K562 (cell line): Measurements from ENCODE around the gene NFE2. TPM values are rescaled to one million over a fixed set of nuclear protein-coding genes. Genes with fewer than 3 reads are reported as not detected.

Source experiments
- ATAC-seq: fragments of 200-7000 bp; cut with Tn5 transposase; 3 replicates; pipeline ENCODE4 v1.9.1; 2020; ENCODE audit warnings: moderate library complexity
- BruUV-seq: library from RNA; stranded (reverse); fragments of 400-500 nt; replicated peaks from 2 replicates; lab custom pipeline; 2021; lab: Mats Ljungman, UMichigan
- CTCF ChIA-PET: fragments of 300-600 bp; formaldehyde crosslinking; extraction: SDS; loops from one replicate; lab custom pipeline; 2021; ENCODE audit warnings: low intra/inter-chr PET ratio; lab: Yijun Ruan, JAX
- POLR2A ChIA-PET: fragments of 300-600, 350-650 bp; sonication (Branson Sonifier 250); formaldehyde crosslinking; extraction: SDS; loops from one replicate; lab custom pipeline; 2021; ENCODE audit warnings: antibody characterized with exemption, inconsistent platforms; lab: Yijun Ruan, JAX
- DNase-seq, 4 experiments: peaks; one replicate each; pipeline versions ENCODE4 v3.0.0 to v3.0.0-alpha.2; 2011 to 2018; ENCODE audit warnings: low spot score in 3 of 4, mixed read lengths in 3 of 4; ENCODE audit errors: extremely low read depth in 1 of 4
- FAIRE-seq: peaks from 2 replicates; lab custom pipeline; 2011; peaks lifted over from hg19 to GRCh38; lab: Jason Lieb, UNC
- H2AFZ ChIP-seq: 2 replicates; pipeline ENCODE4 v1.6.0; 2011; ENCODE audit warnings: low read depth, low read length, control low read depth, inconsistent platforms
- H3K27ac ChIP-seq: fragments of 200-600 bp; 3 replicates; pipeline ENCODE4 v1.8.0; 2011; ENCODE audit warnings: low read depth, mild to moderate bottlenecking, control low read depth, inconsistent platforms, low read length, moderate library complexity, mixed read lengths; ENCODE audit errors: extremely low read depth
- H3K27me3 ChIP-seq, 2 experiments: fragments of 300-600 bp in 1 of 2; 2 replicates in 1 of 2; 3 replicates in 1 of 2; pipeline versions ENCODE4 v1.6.0 to v1.8.0; 2011; ENCODE audit warnings: inconsistent platforms in 2 of 2, low read length in 2 of 2, mild to moderate bottlenecking in 1 of 2, mixed read lengths in 1 of 2, moderate library complexity in 1 of 2; ENCODE audit not compliant: control insufficient read depth in 2 of 2, insufficient read depth in 2 of 2
- H3K36me3 ChIP-seq: fragments of 300-600 bp; 3 replicates; pipeline ENCODE4 v1.8.0; 2011; ENCODE audit warnings: mild to moderate bottlenecking, low read length, inconsistent platforms; ENCODE audit not compliant: control insufficient read depth, insufficient read depth
- H3K4me1 ChIP-seq, 2 experiments: fragments of 200-600 bp in 1 of 2; replicated peaks in 1 of 2; 2 replicates in 1 of 2; 3 replicates in 1 of 2; pipeline versions ENCODE4 v1.5.1 to v1.8.0; 2011; ENCODE audit warnings: inconsistent platforms in 2 of 2, low read length in 2 of 2, mild to moderate bottlenecking in 1 of 2, mixed read lengths in 1 of 2, moderate library complexity in 1 of 2; ENCODE audit not compliant: control insufficient read depth in 2 of 2, insufficient read depth in 2 of 2
- H3K4me2 ChIP-seq: 2 replicates; pipeline ENCODE4 v1.6.1; 2011; ENCODE audit warnings: low read length, control low read depth, inconsistent platforms, mixed read lengths; ENCODE audit not compliant: insufficient read depth
- H3K4me3 ChIP-seq: fragments of 200-600 bp; sonication (generic), shearing (Covaris generic); 2 replicates; pipeline ENCODE4 v1.5.1; 2016; ENCODE audit warnings: control low read depth, inconsistent platforms
- H3K79me2 ChIP-seq: fragments of 200-600 bp; 3 replicates; pipeline ENCODE4 v1.8.0; 2011; ENCODE audit warnings: low read length, inconsistent platforms; ENCODE audit not compliant: control insufficient read depth, insufficient read depth
- H3K9ac ChIP-seq, 2 experiments: 2 replicates each; pipeline versions ENCODE4 v1.6.0 to v1.6.1; 2011; ENCODE audit warnings: low read depth in 2 of 2, low read length in 2 of 2, control low read depth in 1 of 2, inconsistent platforms in 1 of 2, mild to moderate bottlenecking in 1 of 2, mixed read lengths in 1 of 2; ENCODE audit not compliant: insufficient read depth in 1 of 2
- H3K9me1 ChIP-seq: one replicate; pipeline ENCODE4 v1.6.0; 2011; ENCODE audit warnings: inconsistent platforms, mild to moderate bottlenecking, low read length, moderate library complexity; ENCODE audit not compliant: control insufficient read depth, insufficient read depth
- H3K9me3 ChIP-seq: replicated peaks from 2 replicates; pipeline ENCODE4 v1.5.1; 2011; ENCODE audit warnings: low read depth, low read length, inconsistent platforms; ENCODE audit not compliant: control insufficient read depth, insufficient read depth
- H4K20me1 ChIP-seq: replicated peaks from 2 replicates; pipeline ENCODE4 v1.6.1; 2011; ENCODE audit warnings: low read length, inconsistent platforms, mixed read lengths; ENCODE audit not compliant: control insufficient read depth, insufficient read depth
- EGR1 ChIP-seq: fragments of 450-650 bp; conservative IDR thresholded peaks from 2 replicates; pipeline ENCODE4 v1.6.1; 2017; ENCODE audit warnings: mild to moderate bottlenecking
- FOXA3 ChIP-seq, 2 experiments: fragments of 450-650 bp in 1 of 2; sonication (generic) in 1 of 2; formaldehyde crosslinking; IDR thresholded peaks in 1 of 2; conservative IDR thresholded peaks in 1 of 2; 2 replicates each; pipeline versions ENCODE4 v1.4.0 to v1.8.0; 2020 to 2022; ENCODE audit warnings: mild to moderate bottlenecking in 2 of 2, missing genetic modification reagents in 1 of 2
- PYGO2 ChIP-seq: fragments of 450-650 bp; IDR thresholded peaks from 2 replicates; pipeline ENCODE4 v1.6.1; 2016; ENCODE audit warnings: mild to moderate bottlenecking, missing genetic modification characterization, moderate library complexity, missing compliant biosample characterization
- WGBS: fragments of 100-300 bp; shearing (Covaris generic); methylation state at CpG from one replicate; pipeline ENCODE4 v1.1.6; 2016; ENCODE audit warnings: low coverage, mixed read lengths; ENCODE audit not compliant: insufficient coverage; ENCODE audit errors: missing lambda C conversion rate; 5-methylcytosine and 5-hydroxymethylcytosine counted together
- in situ Hi-C: fragments of 300-500 bp; cut with MboI; formaldehyde crosslinking; loops from 4 replicates; pipeline ENCODE4 v1.15.0; 2018; ENCODE audit warnings: inconsistent platforms, mixed read lengths
- intact Hi-C: fragments of 100-400 bp; cut with micrococcal nuclease; formaldehyde crosslinking; loops from 2 replicates; pipeline ENCODE4 v1.14.2; 2022
- polyA plus RNA-seq, 8 experiments: library from polyadenylated mRNA; depleted of rRNA in 4 of 8; stranded (reverse) in 5 of 8; unstranded in 3 of 8; fragments of >200 nt; fragmentation: Nextera tagmentation in 2 of 8; fragmentation: Illumina TruSeq in 1 of 8; extraction: Ambion mirVana in 2 of 8; extraction: Trizol in 1 of 8; gene quantifications; 2 replicates each; pipeline versions ENCODE4 v1.2.1 to v1.2.3, GENCODE V29; 2011 to 2014; ENCODE audit warnings: inconsistent platforms in 1 of 8, missing spikeins in 1 of 8
- total RNA-seq, 7 experiments: library from RNA; depleted of rRNA in 6 of 7; stranded (reverse); fragments of >200 nt in 6 of 7; fragmentation: Illumina TruSeq in 2 of 7; extraction: Trizol in 2 of 7; gene quantifications; 2 replicates each; pipeline versions ENCODE4 v1.2.1 to v1.2.3, GENCODE V29; 2011 to 2021; ENCODE audit warnings: low replicate concordance in 1 of 7
- TF ChIP-seq, protein P1 (sequence below): sonication (generic); formaldehyde crosslinking; IDR thresholded peaks from 2 replicates; pipeline ENCODE4 v1.8.0; 2022; ENCODE audit warnings: missing genetic modification reagents, mild to moderate bottlenecking, moderate library complexity, borderline replicate concordance
- TF ChIP-seq, protein P2 (sequence below): fragments of 450-650 bp; IDR thresholded peaks from 2 replicates; pipeline ENCODE4 v1.6.1; 2017; ENCODE audit warnings: antibody characterized with exemption

NFE2 gene
- total and polyA plus RNA-seq, 9 of the 15 experiments (the other 6 are each of a cell fraction or from before 2014, with no cell fraction given): 12.3 to 282 (median 208) TPM

- Histone ChIP-seq H2AFZ (no peak overlapping the region), H3K36me3 (peaks cover 58% of the 10 kb centered on the region), H3K4me3 (no peak overlapping the region), H3K4me2 (peak overlapping the region; percentile 48; the same call in 1 of the 2 replicates), H3K9ac (peak overlapping the region; percentile 53 to 65; a peak in 3 of 4 replicates), H3K9me3 (no peaks in the 10 kb centered on the region), H3K79me2 (peaks cover 75% of the 10 kb centered on the region), H3K27ac (peak overlapping the region; percentile 74), H3K9me1 (no peaks in the 10 kb centered on the region), H4K20me1 (no peaks in the 10 kb centered on the region), H3K4me1 (peaks cover 33 to 39% of the 10 kb centered on the region in 2 experiments), H3K27me3 (no peaks in the 10 kb centered on the region)
- intact Hi-C loops (no loop called here), in situ Hi-C loops (no loop called here)
- ATAC-seq: no peak
- DNase-seq: no peak
- peak; percentile 26 for FAIRE-seq
- no TSS peak for BruUV-seq
- CTCF ChIA-PET: interaction anchor here (1.1 to 3.6 kb wide), 4 partner anchors 20 to 44 kb away, joined by 3 to 14 read pairs (median 10); no protein-coding TSS in a partner anchor
- 23% methylated on average over 4 of the region's 4 CpGs for WGBS
- POLR2A ChIA-PET: interaction anchor here (2.5 to 8.4 kb wide), 6 partner anchors 12 to 58 kb away, joined by 21 to 103 read pairs (median 55); partner anchors contain the start of genes CBX5, COPZ1 and HNRNPA1
- TF ChIP-seq EGR1 (0 out of 2 replicates have a peak, but pooled peaks have one; percentile 7), FOXA3 (CRISPR knock-in tag; conservative IDR thresholded peaks at IDR 0.05 in 1 of 2, IDR thresholded peaks at IDR 0.05 in 1 of 2) (0 out of 4 replicates have a peak, but pooled peaks of 1 of the 2 experiments have one; percentile 21), PYGO2 (no peak)
- TF ChIP-seq, protein P1, sequence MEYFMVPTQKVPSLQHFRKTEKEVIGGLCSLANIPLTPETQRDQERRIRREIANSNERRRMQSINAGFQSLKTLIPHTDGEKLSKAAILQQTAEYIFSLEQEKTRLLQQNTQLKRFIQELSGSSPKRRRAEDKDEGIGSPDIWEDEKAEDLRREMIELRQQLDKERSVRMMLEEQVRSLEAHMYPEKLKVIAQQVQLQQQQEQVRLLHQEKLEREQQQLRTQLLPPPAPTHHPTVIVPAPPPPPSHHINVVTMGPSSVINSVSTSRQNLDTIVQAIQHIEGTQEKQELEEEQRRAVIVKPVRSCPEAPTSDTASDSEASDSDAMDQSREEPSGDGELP (CRISPR knock-in tag): no peak
- TF ChIP-seq, protein P2, sequence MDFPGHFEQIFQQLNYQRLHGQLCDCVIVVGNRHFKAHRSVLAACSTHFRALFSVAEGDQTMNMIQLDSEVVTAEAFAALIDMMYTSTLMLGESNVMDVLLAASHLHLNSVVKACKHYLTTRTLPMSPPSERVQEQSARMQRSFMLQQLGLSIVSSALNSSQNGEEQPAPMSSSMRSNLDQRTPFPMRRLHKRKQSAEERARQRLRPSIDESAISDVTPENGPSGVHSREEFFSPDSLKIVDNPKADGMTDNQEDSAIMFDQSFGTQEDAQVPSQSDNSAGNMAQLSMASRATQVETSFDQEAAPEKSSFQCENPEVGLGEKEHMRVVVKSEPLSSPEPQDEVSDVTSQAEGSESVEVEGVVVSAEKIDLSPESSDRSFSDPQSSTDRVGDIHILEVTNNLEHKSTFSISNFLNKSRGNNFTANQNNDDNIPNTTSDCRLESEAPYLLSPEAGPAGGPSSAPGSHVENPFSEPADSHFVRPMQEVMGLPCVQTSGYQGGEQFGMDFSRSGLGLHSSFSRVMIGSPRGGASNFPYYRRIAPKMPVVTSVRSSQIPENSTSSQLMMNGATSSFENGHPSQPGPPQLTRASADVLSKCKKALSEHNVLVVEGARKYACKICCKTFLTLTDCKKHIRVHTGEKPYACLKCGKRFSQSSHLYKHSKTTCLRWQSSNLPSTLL: no peak
Measured at GRCh38 chr12:54338698-54339296, 38.0 kb upstream of the NFE2 start.
